Activated CD4-positive, CD25-positive, alpha-beta regulatory T cell treated with anti-CD3 and anti-CD28 coated beads, Interleukin-2, amount 50 U/mL, for 24 hours (primary cell): ENCODE data around the gene CCNH.

Experiments used
- ATAC-seq, 2 donors: fragments of 150-1000 bp; cut with Tn5 transposase; one replicate each; pipeline ENCODE4 v1.10.0; 2021; ENCODE audit warnings: mild to moderate bottlenecking in 1 of 2, moderate library complexity in 1 of 2

CCNH gene

GRCh38 chr5:87401626-87402025, 11.1 kb downstream of the CCNH start:
- ATAC-seq, result no peak

- peak; percentile 43 to 72 for ATAC-seq
These were observed 12.3 kb downstream of the CCNH start for GRCh38 chr5:87400305-87400899.

GRCh38 chr5:87399720-87400119, 13.0 kb downstream of the CCNH start:
- ATAC-seq, result no peak

- ATAC-seq, result no peak
These were observed 13.6 kb downstream of the CCNH start for GRCh38 chr5:87398981-87399614.

GRCh38 chr5:87394411-87395165, 18.1 kb downstream of the CCNH start:
- no peak for ATAC-seq

- no peak for ATAC-seq
These were observed 19.4 kb downstream of the CCNH start for GRCh38 chr5:87393331-87393730.

- no peak for ATAC-seq
These were observed 19.9 kb downstream of the CCNH start for GRCh38 chr5:87392801-87393200.

GRCh38 chr5:87392170-87392569, 20.6 kb downstream of the CCNH start:
- ATAC-seq, result no peak

- no peak for ATAC-seq
These were observed 22.0 kb downstream of the CCNH start for GRCh38 chr5:87390576-87391199.

- ATAC-seq, result no peak
These were observed 22.7 kb downstream of the CCNH start for GRCh38 chr5:87390075-87390474.

- no peak for ATAC-seq
These were observed 23.3 kb downstream of the CCNH start for GRCh38 chr5:87389296-87390034.

- ATAC-seq, result no peak
These were observed 24.6 kb downstream of the CCNH start for GRCh38 chr5:87388129-87388528.

- no peak for ATAC-seq
These were observed 26.9 kb downstream of the CCNH start for GRCh38 chr5:87385802-87386201.

GRCh38 chr5:87383216-87383615, 29.5 kb downstream of the CCNH start:
- ATAC-seq, result no peak

- ATAC-seq, result no peak
These were observed 30.5 kb downstream of the CCNH start for GRCh38 chr5:87382224-87382623.

GRCh38 chr5:87372705-87373104, 40.0 kb downstream of the CCNH start:
- ATAC-seq, result no peak

- no peak for ATAC-seq
These were observed 43.3 kb downstream of the CCNH start for GRCh38 chr5:87369431-87369830.

- no peak for ATAC-seq
These were observed 44.1 kb downstream of the CCNH start for GRCh38 chr5:87368601-87369000.

- no peak for ATAC-seq
These were observed 45.5 kb downstream of the CCNH start for GRCh38 chr5:87367243-87367642.

- no peak for ATAC-seq
These were observed 51.1 kb downstream of the CCNH start for GRCh38 chr5:87361536-87362213.

- no peak for ATAC-seq
These were observed 51.7 kb downstream of the CCNH start for GRCh38 chr5:87361031-87361445.

GRCh38 chr5:87360132-87360531, 52.6 kb downstream of the CCNH start:
- ATAC-seq, result no peak
